DOHH2 (cell line): Measurements from ENCODE around the gene MPRIP.

Source experiments
- H3F3A ChIP-seq: fragments of 200-600 bp; sonication (generic), shearing (Covaris generic); 2 replicates; pipeline ENCODE4 v1.6.0; 2016; ENCODE audit warnings: antibody characterized with exemption, mild to moderate bottlenecking; ENCODE audit not compliant: control insufficient read depth, insufficient read depth
- H3K27ac ChIP-seq: fragments of 200-600 bp; sonication (generic); 2 replicates; pipeline ENCODE4 v1.5.1; 2014; ENCODE audit warnings: low read depth, mild to moderate bottlenecking, low read length, moderate library complexity
- H3K27me3 ChIP-seq: fragments of 200-600 bp; sonication (generic); 2 replicates; pipeline ENCODE4 v1.6.1; 2014; ENCODE audit warnings: mild to moderate bottlenecking, low read length, mixed read lengths; ENCODE audit not compliant: control insufficient read depth
- H3K36me3 ChIP-seq: fragments of 200-600 bp; sonication (generic); 2 replicates; pipeline ENCODE4 v1.6.1; 2014; ENCODE audit warnings: mild to moderate bottlenecking, low read length, moderate library complexity, mixed read lengths; ENCODE audit not compliant: control insufficient read depth
- H3K4me1 ChIP-seq: fragments of 200-600 bp; sonication (generic); 2 replicates; pipeline ENCODE4 v1.6.1; 2014; ENCODE audit warnings: mild to moderate bottlenecking, low read length, mixed read lengths; ENCODE audit not compliant: control insufficient read depth
- H3K4me2 ChIP-seq: fragments of 200-600 bp; sonication (generic); 2 replicates; pipeline ENCODE4 v1.6.0; 2014; ENCODE audit warnings: mild to moderate bottlenecking, low read length, moderate library complexity
- H3K4me3 ChIP-seq: fragments of 200-600 bp; sonication (generic); 2 replicates; pipeline ENCODE4 v1.5.1; 2014; ENCODE audit warnings: mild to moderate bottlenecking, low read length, mixed read lengths
- H3K79me2 ChIP-seq: fragments of 200-600 bp; sonication (generic); 2 replicates; pipeline ENCODE4 v1.6.1; 2014; ENCODE audit warnings: mild to moderate bottlenecking, low read length, mixed read lengths; ENCODE audit not compliant: control insufficient read depth
- H3K9me2 ChIP-seq: fragments of 200-600 bp; sonication (generic); replicated peaks from 2 replicates; pipeline ENCODE4 v1.6.1; 2014; ENCODE audit warnings: mild to moderate bottlenecking, low read length, mixed read lengths; ENCODE audit not compliant: control insufficient read depth
- H3K9me3 ChIP-seq: fragments of 200-600 bp; sonication (generic); 2 replicates; pipeline ENCODE4 v1.6.1; 2014; ENCODE audit warnings: antibody characterized with exemption, low read length, mixed read lengths; ENCODE audit not compliant: control insufficient read depth, insufficient read depth
- H4K20me1 ChIP-seq: fragments of 200-600 bp; sonication (generic); 2 replicates; pipeline ENCODE4 v1.6.0; 2014; ENCODE audit warnings: low read depth, mild to moderate bottlenecking, antibody characterized with exemption, low read length, moderate library complexity; ENCODE audit not compliant: control insufficient read depth, insufficient read depth
- EZH2phosphoT487 ChIP-seq: fragments of 200-600 bp; sonication (generic); IDR thresholded peaks from 2 replicates; pipeline ENCODE4 v1.6.1; 2017; ENCODE audit warnings: borderline replicate concordance, mild to moderate bottlenecking, antibody characterized with exemption, low read length, moderate library complexity, mixed read lengths
- TF ChIP-seq, protein P1 (sequence below): fragments of 200-600 bp; sonication (generic); IDR thresholded peaks from one replicate; pipeline ENCODE4 v1.5.1; 2014; ENCODE audit warnings: antibody characterized with exemption, mild to moderate bottlenecking, low read depth, low read length; ENCODE audit not compliant: poor library complexity, severe bottlenecking

MPRIP gene

DNA sequence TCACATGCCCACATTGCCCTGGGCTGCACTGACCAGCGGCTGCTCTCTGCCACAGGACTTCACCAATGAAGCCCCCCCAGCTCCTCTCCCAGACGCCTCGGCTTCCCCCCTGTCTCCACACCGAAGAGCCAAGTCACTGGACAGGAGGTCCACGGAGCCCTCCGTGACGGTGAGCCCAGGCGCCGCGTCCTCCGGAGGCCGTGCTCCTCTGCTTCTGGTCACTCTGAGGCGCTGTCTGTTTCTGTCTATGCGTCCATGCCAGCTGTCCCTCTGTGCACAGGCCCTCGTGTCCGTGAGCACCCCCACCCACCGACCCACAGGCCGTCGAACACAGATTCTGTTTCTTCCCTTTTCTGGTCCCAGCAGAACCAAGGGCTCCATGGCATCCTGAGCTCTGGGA is 101.2 kb downstream of the MPRIP start:
- Histone ChIP-seq H3F3A (no peaks in the 10 kb centered on the region), H3K4me3 (no peak overlapping the region), H3K79me2 (no peaks in the 10 kb centered on the region), H3K4me2 (no peak overlapping the region), H3K27ac (no peak overlapping the region), H4K20me1 (no peaks in the 10 kb centered on the region), H3K9me3 (no peaks in the 10 kb centered on the region), H3K9me2 (no peaks in the 10 kb centered on the region), H3K27me3 (no peaks in the 10 kb centered on the region), H3K36me3 (peaks cover 59% of the 10 kb centered on the region), H3K4me1 (peaks cover 11% of the 10 kb centered on the region)
- no peak for TF ChIP-seq EZH2phosphoT487
- TF ChIP-seq, protein P1, sequence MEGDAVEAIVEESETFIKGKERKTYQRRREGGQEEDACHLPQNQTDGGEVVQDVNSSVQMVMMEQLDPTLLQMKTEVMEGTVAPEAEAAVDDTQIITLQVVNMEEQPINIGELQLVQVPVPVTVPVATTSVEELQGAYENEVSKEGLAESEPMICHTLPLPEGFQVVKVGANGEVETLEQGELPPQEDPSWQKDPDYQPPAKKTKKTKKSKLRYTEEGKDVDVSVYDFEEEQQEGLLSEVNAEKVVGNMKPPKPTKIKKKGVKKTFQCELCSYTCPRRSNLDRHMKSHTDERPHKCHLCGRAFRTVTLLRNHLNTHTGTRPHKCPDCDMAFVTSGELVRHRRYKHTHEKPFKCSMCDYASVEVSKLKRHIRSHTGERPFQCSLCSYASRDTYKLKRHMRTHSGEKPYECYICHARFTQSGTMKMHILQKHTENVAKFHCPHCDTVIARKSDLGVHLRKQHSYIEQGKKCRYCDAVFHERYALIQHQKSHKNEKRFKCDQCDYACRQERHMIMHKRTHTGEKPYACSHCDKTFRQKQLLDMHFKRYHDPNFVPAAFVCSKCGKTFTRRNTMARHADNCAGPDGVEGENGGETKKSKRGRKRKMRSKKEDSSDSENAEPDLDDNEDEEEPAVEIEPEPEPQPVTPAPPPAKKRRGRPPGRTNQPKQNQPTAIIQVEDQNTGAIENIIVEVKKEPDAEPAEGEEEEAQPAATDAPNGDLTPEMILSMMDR, result no peak

DNA sequence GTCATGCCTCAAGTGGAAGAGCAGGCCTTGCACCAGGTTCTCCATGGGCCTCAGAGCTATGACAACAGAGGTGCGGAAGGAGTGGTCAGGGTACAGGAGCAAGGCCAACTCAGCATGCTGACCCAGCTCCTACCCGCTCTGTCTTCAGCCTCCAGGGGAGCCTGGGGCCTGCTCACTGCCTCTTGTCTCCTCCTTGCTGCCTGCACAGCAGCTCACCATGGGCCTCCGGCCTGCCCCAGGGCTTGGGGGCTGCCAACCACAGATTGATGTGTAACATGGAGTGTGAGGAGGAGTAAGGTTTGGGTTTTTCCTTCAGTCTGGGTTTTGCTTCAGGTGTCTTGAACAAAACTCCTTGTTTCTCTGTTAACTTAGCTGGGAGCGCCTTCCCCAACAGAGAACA is 101.8 kb downstream of the MPRIP start:
- Histone ChIP-seq H3F3A (no peaks in the 10 kb centered on the region), H4K20me1 (no peaks in the 10 kb centered on the region), H3K4me1 (peaks cover 11% of the 10 kb centered on the region), H3K36me3 (peaks cover 56% of the 10 kb centered on the region), H3K27ac (no peak overlapping the region), H3K4me3 (no peak overlapping the region), H3K9me2 (no peaks in the 10 kb centered on the region), H3K9me3 (no peaks in the 10 kb centered on the region), H3K4me2 (no peak overlapping the region), H3K27me3 (no peaks in the 10 kb centered on the region), H3K79me2 (no peaks in the 10 kb centered on the region)
- TF ChIP-seq, protein P1, result no peak
- no peak for TF ChIP-seq EZH2phosphoT487

DNA sequence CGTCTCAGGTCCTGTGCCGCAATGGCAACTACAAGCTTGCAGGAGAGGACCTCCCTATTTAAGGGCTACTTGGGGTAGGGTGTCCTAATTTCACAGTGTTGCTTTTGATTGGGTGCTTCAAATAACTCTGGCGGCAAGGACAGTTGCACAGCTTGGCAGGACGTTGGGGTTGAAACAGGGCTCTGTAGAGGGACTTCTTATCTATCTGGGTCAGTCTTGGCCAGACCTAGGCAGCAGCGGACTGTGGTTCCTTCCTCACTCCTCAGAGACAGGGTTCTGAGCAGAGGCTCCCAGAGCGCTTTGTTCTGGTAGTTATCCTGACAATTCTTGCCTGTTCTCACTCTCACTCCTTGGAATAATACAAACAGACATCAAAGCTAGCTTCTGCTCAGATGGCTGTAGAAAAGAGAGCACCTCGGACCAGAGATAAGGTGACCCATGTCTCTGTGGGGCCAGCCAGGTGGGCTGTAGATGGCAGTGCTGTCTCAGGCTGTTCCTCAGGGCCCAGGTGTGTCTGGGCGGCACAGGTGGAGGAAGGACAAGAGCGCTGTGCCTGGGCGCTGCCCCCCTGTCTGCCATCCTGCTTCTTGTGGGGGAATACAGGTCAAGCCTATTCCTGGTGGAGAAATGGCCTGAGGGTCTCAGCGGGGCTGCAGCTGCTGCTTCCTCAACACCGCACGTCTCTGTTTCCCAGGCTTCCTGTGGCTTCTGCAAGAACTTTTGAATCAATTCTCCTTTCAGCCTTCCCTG is 102.8 kb downstream of the MPRIP start:
- Histone ChIP-seq H4K20me1 (no peaks in the 10 kb centered on the region), H3K4me1 (peaks cover 3% of the 10 kb centered on the region), H3K79me2 (no peaks in the 10 kb centered on the region), H3K27ac (no peak overlapping the region), H3K36me3 (peaks cover 52% of the 10 kb centered on the region), H3K27me3 (no peaks in the 10 kb centered on the region), H3K4me3 (no peak overlapping the region), H3F3A (no peaks in the 10 kb centered on the region), H3K4me2 (no peak overlapping the region), H3K9me3 (no peaks in the 10 kb centered on the region), H3K9me2 (no peaks in the 10 kb centered on the region)
- TF ChIP-seq, protein P1, result no peak
- TF ChIP-seq EZH2phosphoT487, result no peak
